ENCODE measurements around the gene THSD7A. TPM values are rescaled to one million over a fixed set of nuclear protein-coding genes. Genes with fewer than 3 reads are reported as not detected.

Gene THSD7A
- total and polyA plus RNA-seq, 2 of the 13 experiments (the other 11 are each of a cell fraction or from before 2014, with no cell fraction given): 0.01 to 0.07 TPM

GRCh38 chr7:11807000-11807399 lies 25.0 kb downstream of the THSD7A start:
- CTCF ChIA-PET (ENCODE audit: low intra/inter-chr PET ratio, low total read pairs): no interaction called here
- H3K36me3 ChIP-seq (replicated peaks in 1 of 2; ENCODE audit: control insufficient read depth in 1 of 2, insufficient read depth in 2 of 2, low read length in 2 of 2): no peaks in the 10 kb centered on the region
- no peaks in the 10 kb centered on the region for H3K27me3 ChIP-seq (ENCODE audit: control insufficient read depth in 1 of 2, insufficient read depth in 2 of 2, low read length in 2 of 2)
- no peak overlapping the region for H3K9ac ChIP-seq (ENCODE audit: insufficient read depth, low read depth, low read length)
- H4K20me1 ChIP-seq (ENCODE audit: insufficient read depth, low read length): no peaks in the 10 kb centered on the region
- intact Hi-C loops (cut with micrococcal nuclease; ENCODE audit: unreplicated experiment) (no loop called here), in situ Hi-C loops (cut with HindIII; ENCODE audit: extremely low pct_ligation_motif_present, low pct_unique_long_range_greater_than_20kb) (no loop called here)
- no TSS peak for BruUV-seq (replicated peaks)
- no peak for FAIRE-seq
- WGBS (ENCODE audit: low lambda C conversion rate): 14% methylated on average over 2 of the region's 2 CpGs
- H3K4me1 ChIP-seq (ENCODE audit: insufficient read depth, low read length): no peaks in the 10 kb centered on the region
- no peak overlapping the region for H3K4me3 ChIP-seq (replicated peaks in 1 of 3; ENCODE audit: insufficient read depth in 1 of 3, low read depth in 2 of 3, low read length in 3 of 3)
- no peak for DNase-seq (ENCODE audit: low spot score)
- ATAC-seq: no peak
- no peak overlapping the region for H3K4me2 ChIP-seq (ENCODE audit: low read depth, low read length)
- POLR2A ChIA-PET: no interaction called here
- TF ChIP-seq FOXP4 (CRISPR knock-in tag; IDR thresholded peaks at IDR 0.05) (no peak), ZNF282 (IDR thresholded peaks at IDR 0.05; ENCODE audit: partially characterized antibody) (no peak), CREBL2 (CRISPR knock-in tag; IDR thresholded peaks at IDR 0.05; ENCODE audit: borderline replicate concordance) (no peak), E2F2 (CRISPR knock-in tag; IDR thresholded peaks at IDR 0.05; ENCODE audit: borderline replicate concordance) (no peak), FUBP1 (CRISPR knock-in tag; IDR thresholded peaks at IDR 0.05; ENCODE audit: borderline replicate concordance) (no peak), ZNF816 (CRISPR knock-in tag; IDR thresholded peaks at IDR 0.05; ENCODE audit: borderline replicate concordance) (no peak), EEA1 (CRISPR knock-in tag; IDR thresholded peaks at IDR 0.05; ENCODE audit: borderline replicate concordance) (no peak), ZNF256 (CRISPR knock-in tag; conservative IDR thresholded peaks at IDR 0.05) (no peak), ZNF724P (CRISPR knock-in tag; IDR thresholded peaks at IDR 0.05; ENCODE audit: borderline replicate concordance) (no peak), ZNF841 (CRISPR knock-in tag; IDR thresholded peaks at IDR 0.05; ENCODE audit: borderline replicate concordance) (no peak), HMG20B (CRISPR knock-in tag; conservative IDR thresholded peaks at IDR 0.05) (no peak), HOXA5 (CRISPR knock-in tag; IDR thresholded peaks at IDR 0.05) (no peak), GATA4 (IDR thresholded peaks at IDR 0.05; ENCODE audit: borderline replicate concordance, low read depth) (no peak), ARNTL (CRISPR knock-in tag; IDR thresholded peaks at IDR 0.05) (no peak), RCOR2 (CRISPR knock-in tag; IDR thresholded peaks at IDR 0.05) (no peak)
- H2AFZ ChIP-seq (ENCODE audit: low read length): no peak overlapping the region
- H3K79me2 ChIP-seq (ENCODE audit: insufficient read depth, low read length): no peaks in the 10 kb centered on the region
- H3K27ac ChIP-seq (ENCODE audit: extremely low read length, insufficient read depth, low read length): no peak overlapping the region
- H3K9me3 ChIP-seq (ENCODE audit: low read length): no peaks in the 10 kb centered on the region
